Measurements from ENCODE around the gene SRGAP2.
"Not testable (repeated sequence)": the region's sequence is repeated elsewhere in the genome, so short reads cannot be mapped to it uniquely, and the experiment has no call there.

The SRGAP2 gene

DNA sequence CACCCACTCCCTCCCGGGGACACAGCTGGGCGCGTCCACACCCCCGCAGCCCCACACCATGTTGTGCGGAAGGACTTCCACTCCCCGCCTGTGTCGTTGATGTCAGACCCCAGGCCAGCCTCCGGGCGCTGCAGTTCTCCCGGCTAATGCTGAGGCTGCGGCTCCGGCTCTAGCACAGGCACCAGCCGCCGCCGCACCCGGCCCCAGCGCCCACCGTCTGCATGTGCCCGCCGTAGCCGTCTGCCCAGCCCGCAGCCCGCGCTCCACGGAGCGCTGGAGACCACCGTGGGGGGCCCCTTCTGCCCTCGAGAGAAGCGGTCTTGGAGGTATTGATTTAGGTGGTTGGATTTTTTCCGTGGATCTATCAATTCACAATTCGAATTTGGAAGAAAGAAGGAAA lies 2.2 kb downstream of the SRGAP2 start:
- not testable (repeated sequence) for DNase-seq (ENCODE audit: low spot score)

DNA sequence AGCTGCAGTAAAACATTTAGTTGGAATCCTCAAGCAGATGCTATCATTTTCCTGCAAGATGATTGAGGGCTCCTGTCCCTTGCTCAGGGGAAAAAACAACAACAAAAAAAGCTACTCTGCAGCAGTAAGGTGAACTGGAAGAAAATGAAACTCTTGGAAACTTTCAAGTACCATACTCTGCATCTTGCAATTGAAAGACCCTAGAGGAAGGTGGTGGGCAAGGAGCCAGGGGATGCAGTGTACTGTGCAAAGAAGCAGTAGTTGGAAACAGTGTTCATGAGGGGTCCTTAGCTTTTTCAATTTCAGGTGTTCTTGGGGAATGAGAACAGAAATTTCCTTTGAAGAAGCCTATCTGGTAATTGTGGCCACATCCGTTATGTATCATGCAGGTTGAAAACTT lies 7.5 kb downstream of the SRGAP2 start:
- not testable (repeated sequence) for DNase-seq (ENCODE audit: low spot score)

DNA sequence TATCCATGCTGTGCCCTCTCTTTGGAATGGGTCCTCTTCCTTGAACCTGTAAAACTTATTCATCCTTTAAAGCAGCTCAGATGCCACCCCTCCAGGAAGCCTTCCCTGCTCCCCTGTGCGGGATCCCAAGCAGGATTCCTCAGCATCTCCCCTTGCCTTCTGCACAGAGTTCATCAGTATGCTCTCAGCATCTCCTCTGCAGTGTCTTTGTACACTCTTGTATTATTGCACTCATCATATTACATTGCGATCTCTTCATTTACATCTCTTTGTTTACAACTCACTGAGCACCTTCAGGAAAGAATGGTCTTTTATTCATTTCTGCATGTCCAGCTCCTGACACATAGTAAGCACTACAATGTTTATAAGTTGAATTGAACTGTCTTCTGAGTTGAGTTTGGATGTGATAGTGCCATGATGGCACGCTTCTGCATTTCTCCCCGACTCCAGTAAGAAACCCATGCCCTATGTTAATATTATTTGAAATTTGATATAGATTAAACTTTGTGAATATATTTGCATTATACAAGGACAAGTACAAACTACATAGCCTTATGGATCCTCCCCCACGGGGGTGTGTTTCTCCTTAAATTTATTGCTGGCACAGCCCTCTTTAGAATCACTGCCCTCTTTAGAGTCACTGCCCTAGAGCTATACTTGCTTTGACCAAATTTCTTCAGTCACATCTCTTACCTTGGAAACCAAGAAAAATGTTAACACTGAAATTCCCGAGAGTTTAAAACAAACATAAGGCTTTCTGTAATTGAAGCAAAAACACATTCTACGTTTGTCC lies 12.5 kb downstream of the SRGAP2 start:
- not testable (repeated sequence) for DNase-seq (ENCODE audit: low spot score)

DNA sequence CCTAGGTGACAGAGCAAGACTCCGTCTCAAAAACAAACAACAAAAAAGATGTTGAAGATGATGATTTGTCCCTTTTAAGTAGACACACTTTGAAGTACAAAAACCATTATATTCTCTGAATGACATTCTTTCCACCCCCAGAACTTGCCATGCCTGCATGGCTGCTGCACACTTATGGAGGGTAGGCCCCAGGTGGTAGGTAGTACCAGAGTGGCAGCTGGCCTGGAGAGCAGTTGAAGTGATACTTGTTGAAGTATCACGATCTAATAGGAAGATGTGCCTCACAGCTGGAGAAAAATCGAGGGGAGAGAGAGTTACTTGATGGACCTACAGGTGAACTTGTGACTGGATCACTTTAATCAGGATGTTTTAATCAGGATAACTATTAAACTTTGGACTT lies 14.9 kb downstream of the SRGAP2 start:
- DNase-seq (ENCODE audit: low spot score): not testable (repeated sequence)

DNA sequence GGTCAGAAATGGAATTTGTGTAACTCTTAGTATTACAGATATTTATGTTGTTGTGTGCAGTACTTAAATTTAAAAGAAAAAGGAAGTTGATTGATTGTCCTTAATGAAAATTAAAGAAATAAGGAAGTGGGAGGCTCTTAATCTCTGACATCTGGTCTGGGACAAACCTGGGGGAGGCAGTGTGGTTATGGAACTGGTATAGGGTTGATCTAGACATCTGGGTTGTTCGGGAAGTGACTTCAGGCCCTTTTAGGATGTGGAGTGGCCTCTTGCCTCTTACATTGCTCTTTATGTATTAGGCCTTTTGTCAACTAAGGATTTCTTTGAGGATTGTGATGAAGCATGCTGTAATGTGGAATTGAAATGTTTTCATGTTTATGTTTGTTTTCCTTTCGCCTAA lies 15.4 kb downstream of the SRGAP2 start:
- not testable (repeated sequence) for DNase-seq (ENCODE audit: low spot score)

DNA sequence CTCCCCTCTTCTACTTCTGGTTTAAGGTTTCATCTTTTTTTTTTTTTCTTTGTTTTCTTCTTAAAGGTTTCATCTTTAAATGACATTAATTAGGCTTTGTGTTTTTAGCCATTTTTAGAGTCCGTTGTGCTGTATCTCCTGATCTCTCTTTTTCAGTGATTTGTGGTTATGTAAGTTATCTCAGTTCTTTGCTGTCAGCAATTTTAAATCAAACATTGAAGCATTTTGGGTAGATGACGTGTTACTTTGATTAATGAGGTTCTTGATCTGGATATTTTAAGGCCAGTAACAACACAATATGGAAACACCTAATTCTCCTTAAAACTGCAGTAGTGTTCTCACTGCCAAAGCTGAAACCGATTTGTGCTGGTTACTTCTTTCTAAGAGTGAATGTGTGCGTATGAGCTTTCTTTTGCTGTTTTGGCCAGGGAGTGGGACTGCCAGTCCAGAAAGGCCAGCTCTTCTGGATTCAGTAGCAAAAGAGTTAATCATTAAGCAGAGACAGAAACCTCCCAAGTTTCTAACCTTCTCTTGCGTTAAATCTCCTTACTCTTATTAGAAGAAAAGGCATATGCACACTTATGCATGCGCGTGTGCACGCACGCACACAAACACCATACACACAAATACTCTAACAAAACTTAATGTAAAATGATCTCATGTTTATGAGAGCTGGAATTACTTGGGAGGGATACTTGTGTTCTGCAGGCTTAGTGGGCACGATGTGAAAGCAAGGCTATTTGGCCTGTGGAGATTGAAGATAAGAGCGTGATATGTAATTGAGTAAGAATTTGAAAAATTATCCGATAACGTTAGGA lies 16.4 kb downstream of the SRGAP2 start:
- not testable (repeated sequence) for DNase-seq (ENCODE audit: low spot score)

DNA sequence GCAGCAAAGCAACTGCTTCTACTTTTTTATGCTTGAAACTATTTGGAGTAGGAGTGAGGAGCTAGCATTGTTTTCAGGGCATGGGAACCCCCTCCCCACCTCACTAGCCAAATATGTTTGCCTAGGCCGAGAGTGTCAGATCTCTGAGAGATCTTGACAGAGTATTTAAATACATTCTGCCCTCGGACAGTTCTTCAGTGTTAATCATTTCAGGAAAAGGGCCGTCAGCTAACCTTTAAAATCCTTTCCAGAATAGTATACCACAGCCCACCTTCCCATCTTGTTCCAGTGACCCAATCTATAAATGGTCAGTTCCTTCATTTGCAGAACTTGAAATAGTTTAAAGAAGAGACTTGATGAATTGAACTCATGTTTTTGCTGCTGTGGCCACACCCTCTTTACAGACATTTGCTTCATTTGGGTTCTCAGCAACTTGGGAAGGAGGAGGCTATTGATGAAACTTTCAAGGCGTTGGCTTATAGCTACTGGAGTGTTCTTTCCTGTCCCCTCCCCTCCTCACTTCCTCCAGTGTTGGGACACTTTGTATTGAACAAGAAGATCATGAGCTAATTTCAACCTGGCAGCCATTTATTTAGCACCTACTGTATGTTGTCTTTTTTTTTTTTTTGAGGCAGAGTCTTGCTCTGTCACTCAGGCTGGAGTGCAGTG lies 17.1 kb downstream of the SRGAP2 start:
- DNase-seq (ENCODE audit: low spot score): not testable (repeated sequence)

DNA sequence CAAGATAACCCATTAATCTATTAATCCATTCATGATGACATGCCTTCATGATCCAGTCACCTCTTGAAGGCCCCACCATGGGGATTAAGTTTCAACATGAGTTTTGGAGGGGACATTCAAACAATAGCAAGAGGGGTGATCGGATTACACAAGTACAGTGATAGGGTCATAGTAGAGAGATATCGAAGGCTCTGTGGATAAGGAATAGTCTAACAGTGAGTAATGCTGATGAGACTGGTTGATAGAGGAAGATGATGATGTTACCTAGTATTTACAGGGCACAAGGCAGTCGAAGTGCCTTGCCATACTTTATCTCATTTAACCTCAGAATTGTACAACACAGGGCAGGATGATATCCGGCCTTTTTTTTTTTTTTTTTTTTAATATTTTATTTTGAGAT lies 18.2 kb downstream of the SRGAP2 start:
- DNase-seq (ENCODE audit: low spot score): not testable (repeated sequence)

DNA sequence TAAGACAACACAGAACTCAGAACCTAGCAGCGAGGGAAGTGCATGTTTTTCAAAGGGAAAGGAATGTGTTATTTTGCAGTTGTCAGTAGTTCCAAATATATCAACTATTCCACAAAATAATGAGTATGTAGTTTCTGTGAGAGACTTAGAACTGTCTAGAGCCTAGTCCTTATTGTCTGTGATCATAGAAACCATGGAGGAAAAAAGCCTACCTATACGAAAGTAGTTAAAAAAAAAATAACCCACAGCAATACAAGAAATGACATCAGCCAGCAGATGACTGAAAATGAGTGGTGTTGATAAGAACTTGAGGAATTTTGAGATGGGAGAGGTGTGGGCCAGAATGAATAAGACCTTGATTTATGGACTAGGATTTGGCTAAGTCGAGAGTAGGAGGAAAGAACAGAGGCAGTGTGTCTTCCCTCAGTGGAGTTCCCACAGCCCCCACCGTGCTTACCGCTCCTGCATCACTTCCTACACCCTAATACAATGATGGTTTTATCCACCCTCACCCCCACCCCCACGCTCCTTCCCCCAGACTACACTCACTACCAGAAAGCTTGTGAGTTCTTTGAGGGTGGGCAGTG lies 20.9 kb downstream of the SRGAP2 start:
- DNase-seq (ENCODE audit: low spot score): not testable (repeated sequence)

DNA sequence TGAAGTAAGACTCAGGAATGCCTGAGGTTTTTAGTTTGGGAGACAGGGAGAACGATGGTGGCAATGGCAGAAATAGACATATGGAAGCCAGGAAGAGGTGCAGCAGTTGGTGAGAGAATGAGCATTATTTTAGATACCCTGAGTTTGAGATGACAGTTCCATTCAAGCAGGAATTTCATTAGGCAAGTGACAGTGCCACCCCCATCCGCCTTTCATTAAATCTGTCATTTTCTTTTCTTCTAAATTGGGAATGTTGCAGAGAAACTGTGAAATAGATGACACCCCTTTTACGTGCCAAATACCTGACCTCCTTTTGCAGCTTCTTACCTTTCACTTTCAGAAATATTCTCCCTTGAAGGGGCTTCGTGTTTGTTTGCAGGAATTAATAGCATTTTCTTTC lies 22.0 kb downstream of the SRGAP2 start:
- not testable (repeated sequence) for DNase-seq (ENCODE audit: low spot score)

DNA sequence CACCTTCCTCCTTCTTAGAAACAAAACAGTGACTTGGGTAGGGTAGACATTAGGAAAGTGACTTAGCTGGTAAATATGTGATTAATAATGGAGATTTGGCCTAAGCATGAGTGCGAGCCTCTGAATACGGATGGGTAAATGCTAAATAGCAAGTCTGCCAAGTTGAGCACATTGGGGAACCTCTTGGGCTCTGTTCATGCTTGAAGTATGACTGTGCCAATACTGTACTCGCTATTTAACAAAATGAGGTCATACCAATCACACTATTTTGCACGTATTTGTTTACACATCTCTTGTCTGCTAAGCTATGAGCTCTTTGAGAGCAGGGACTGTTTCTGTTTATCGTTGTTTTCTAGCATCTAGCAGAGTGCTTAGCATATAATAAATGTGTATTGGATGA lies 23.5 kb downstream of the SRGAP2 start:
- not testable (repeated sequence) for DNase-seq (ENCODE audit: low spot score)

DNA sequence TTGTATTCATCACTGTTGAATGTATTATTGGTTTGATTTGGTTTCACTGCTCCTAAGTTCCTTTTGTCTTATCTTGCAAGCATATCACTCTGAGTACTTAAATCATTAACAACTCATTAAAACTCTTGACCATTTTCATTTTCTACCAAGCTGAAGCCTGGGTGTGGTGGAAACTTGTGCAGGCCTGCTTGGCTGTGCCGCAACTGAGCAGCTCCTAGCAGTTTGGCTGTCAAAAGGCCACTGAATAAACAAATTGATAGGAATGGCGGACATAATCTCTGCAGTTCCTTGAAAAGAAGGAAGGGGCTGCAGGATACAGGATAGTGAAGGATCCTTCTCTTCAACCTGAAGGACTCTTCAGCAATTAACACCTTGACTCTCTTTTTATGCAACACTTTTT lies 25.9 kb downstream of the SRGAP2 start:
- not testable (repeated sequence) for DNase-seq (ENCODE audit: low spot score)

DNA sequence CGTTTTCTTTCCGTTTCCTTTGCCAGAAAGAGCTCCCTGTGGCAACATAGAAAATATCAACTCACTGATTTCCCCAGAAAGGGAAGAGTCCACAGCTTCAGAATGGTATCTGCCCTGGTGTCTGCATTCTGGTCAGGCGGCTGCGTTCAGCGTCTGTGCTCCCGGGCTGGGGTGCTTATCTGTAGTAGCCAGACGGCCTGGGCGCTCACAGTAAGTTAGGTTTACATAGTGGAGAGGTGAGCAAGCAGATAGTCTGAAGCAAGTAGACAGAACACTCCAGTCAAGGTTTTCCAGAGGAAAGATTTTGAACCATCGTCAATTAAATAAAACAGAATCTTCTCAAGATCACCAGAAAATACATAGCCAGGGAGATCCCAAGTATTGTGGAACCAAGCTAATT lies 28.6 kb downstream of the SRGAP2 start:
- DNase-seq (ENCODE audit: low spot score): not testable (repeated sequence)

DNA sequence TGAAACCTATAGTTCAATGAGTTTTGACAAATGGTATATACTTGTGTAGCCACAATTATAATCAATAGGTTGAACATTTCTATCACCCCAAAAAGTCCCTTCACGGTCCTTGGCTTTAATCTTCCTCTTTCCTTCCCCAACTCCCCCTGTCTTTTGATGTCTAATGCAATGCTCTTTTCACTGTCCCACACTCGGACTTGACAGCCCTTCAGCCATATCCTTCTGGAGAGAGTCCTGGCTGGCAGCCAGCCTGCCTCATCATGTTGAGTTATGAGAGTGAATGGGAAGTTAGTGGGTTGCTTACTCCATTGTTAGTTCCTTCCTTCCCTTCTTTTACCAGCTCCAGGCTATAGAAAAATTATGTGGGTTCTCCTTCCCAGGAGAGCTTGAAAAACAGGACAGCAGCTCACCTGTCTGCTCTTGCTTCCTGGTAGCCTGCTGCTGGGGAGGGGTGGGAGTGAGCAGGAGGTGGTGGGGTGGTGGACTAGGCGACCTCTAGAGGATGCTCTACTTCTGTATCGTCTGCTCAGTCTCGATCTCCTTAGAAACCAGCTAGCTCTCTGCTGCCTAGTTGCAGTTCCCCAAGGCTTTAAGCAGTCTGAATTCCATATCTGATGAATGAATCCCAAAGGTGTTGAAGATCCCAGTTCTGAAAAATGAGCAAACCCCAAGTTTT lies 29.8 kb downstream of the SRGAP2 start:
- not testable (repeated sequence) for DNase-seq (ENCODE audit: low spot score)

DNA sequence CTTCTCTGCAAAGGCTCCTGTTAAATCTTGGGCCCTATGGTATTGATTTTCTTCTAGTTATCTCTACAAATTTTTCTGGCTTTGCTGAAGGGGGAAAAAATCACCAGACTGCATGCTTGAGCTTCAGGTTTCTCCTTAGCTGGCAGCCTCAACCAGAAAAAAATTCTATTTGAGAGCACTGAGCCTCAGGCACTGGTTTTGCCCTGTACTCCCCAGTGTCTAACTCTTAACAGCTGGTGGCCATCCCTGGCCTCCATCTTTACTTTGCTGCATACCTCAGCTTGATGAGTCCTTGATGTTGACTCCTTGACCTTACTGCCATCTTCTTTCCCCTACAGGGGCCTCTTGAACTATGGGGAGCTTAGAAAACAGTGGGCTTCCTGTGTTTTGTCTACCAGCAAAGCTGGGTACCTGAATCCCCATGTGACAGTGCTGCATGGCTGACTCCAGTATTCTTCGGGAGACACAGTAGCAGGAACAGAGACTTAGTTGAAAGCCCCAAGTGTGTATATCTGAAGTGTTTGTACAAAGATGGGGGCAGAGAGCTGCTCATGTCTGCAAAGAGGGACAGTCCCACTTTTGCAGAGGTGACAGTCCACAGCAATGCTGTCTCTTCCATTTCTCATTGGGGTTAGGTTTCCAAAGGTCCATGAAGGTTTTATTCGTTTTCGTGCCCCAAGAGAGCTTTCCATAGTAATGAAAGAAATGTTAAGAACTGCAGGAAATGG lies 31.0 kb downstream of the SRGAP2 start:
- not testable (repeated sequence) for DNase-seq (ENCODE audit: low spot score)

DNA sequence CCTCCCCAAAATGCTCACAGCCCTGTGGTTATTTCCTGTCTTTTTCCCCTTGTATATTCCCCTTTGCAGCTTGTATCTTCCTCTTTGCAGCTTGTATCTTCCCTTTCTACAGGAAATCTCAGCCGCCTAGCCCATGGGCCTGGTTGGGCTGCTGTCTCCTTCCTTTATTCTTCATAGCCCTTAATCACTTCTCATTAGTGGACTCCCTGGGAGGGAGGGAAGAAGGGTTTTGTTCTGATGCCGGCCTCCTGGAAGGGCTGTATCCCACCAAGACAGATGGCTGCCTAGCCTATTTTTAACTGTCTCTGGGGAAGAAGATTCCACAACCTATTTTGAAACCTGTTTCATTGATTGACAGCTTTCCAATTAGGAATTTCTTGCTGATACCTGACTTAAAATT lies 31.8 kb downstream of the SRGAP2 start:
- not testable (repeated sequence) for DNase-seq (ENCODE audit: low spot score)

DNA sequence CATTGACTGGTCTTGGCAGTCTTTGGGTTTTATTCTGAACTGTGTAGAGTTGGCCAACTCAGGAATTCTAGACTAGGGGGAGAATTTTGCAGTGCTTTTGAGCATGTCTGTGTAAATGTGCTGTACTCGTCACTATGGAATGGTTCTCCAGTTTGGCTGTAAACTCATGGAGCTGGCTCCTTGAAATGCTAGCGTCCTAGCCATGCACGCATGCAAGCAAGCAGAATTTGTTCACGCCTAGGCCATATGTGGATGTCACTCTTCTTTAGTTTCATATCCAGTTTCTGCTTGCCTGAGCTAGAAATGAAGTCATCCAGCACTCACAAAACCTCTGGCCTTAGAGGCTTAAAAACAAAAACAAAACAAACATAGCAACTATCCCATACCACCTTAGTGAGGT lies 36.9 kb downstream of the SRGAP2 start:
- not testable (repeated sequence) for DNase-seq (ENCODE audit: low spot score)

DNA sequence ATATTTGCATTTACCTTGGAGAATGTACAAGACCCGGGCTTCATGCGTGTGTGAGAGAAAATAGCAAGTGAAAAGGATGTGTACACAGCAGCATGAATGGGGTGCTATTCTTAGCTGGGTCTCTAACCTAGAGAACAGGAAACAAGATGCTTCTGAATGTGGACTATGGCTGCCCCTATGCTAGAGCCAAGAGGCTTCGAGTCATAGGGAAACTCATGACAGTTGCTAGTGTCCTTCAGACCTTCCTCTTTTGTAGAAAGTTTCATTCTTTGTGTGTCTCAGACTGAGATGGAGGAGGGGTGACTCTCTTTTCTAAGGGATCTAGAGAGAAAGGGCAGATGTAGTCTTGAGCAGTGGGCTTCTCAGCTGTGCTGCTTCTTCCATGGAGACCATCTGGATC lies 40.0 kb downstream of the SRGAP2 start:
- DNase-seq (ENCODE audit: low spot score): not testable (repeated sequence)

DNA sequence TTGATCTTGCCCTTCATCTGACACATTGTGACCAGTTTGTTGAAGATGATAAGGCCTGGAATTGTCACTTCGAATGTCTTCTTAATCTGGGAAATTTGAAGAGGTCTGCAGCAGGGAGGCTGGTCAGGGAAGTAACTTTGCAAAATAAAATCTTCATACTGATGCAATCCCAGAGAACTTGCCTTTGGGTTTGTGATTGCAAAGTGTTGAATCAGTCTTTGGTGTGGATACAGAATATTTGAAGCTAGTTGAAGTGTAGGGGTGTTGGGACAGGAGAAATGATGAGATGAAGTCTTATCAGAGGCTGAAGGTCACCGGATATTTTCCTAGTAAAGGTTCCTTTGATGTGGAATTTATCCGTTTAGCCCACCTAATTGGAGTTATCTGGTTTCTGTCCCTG lies 42.1 kb downstream of the SRGAP2 start:
- DNase-seq (ENCODE audit: low spot score): not testable (repeated sequence)

DNA sequence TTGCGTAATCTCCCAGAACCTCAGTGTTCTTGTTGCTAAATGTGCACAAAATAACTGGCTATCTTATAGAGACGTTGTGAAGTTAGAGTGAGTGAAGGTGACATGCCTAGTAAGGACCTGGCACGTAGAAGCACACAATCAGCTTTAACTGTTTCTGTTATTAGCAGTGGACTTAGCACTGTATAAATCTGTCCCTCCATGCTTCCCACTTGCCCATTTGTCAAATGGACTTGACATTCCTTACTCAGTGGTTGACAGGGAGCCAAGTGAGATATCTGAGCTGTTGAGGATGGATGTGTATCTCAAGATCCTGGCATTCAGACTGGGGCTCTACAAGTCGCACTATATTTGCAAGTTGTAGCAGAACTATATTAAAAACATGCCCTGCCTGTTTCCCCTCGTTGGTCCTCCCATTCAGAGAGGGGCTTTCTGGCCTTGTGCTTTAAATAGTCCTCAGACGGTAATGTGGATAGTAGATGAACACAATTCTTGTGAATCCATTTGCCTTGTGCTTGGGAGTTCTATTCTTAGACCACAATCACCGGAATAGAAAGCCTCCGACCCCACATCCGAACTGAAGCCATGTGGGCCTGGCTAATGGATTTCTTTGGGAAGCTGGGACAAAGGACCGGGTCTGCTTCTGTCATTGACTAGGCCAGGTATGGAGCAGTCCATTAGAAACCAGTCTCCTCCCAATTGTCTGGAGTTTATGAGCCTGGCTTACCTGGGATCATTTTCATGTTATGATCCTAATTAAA lies 43.0 kb downstream of the SRGAP2 start:
- DNase-seq (ENCODE audit: low spot score): not testable (repeated sequence)

Measured in AG20443 (cell line).